ENCODE results near the gene MSH2.

GRCh38 chr2:47528455-47528854 is 125.5 kb downstream of the MSH2 start:
- TF ChIP-seq RAD21 (IDR thresholded peaks at IDR 0.05) (no peak), GABPA (IDR thresholded peaks at IDR 0.05 in 1 of 2, conservative IDR thresholded peaks at IDR 0.05 in 1 of 2) (no peak), REST (IDR thresholded peaks at IDR 0.05) (no peak), CTCF (IDR thresholded peaks at IDR 0.05; ENCODE audit: low read depth, low read length, missing input control) (no peak), YY1 (IDR thresholded peaks at IDR 0.05) (no peak), TAF1 (conservative IDR thresholded peaks at IDR 0.05) (no peak), MAX (IDR thresholded peaks at IDR 0.05) (no peak), JUND (IDR thresholded peaks at IDR 0.05) (no peak)
